Osteocyte (in vitro differentiated cells): ENCODE results near the gene GLTPD2. TPM values are rescaled to one million over a fixed set of nuclear protein-coding genes. Genes with fewer than 3 reads are reported as not detected.
A peak's percentile ranks its signal among the peaks of the same experiment; 100 is the strongest.

ENCODE experiments used
- DNase-seq: peaks from one replicate; pipeline ENCODE4 v3.0.0; 2021; ENCODE audit warnings: mixed read lengths; ENCODE audit not compliant: unreplicated experiment; ENCODE audit errors: extremely low spot score
- H3K27ac Mint-ChIP-seq: one replicate; pipeline ENCODE4 v1.8.0; 2021; ENCODE audit warnings: mild to moderate bottlenecking, mixed read lengths; ENCODE audit not compliant: unreplicated experiment
- H3K27me3 Mint-ChIP-seq: one replicate; pipeline ENCODE4 v1.8.0; 2021; ENCODE audit warnings: mixed read lengths; ENCODE audit not compliant: unreplicated experiment
- H3K36me3 Mint-ChIP-seq: one replicate; pipeline ENCODE4 v1.8.0; 2021; ENCODE audit warnings: mixed read lengths; ENCODE audit not compliant: unreplicated experiment
- H3K4me1 Mint-ChIP-seq: one replicate; pipeline ENCODE4 v1.8.0; 2021; ENCODE audit warnings: mixed read lengths; ENCODE audit not compliant: unreplicated experiment
- H3K4me3 Mint-ChIP-seq: one replicate; pipeline ENCODE4 v1.8.0; 2021; ENCODE audit warnings: mild to moderate bottlenecking, moderate library complexity, mixed read lengths; ENCODE audit not compliant: unreplicated experiment
- H3K9me3 Mint-ChIP-seq: one replicate; pipeline ENCODE4 v1.8.0; 2021; ENCODE audit warnings: mixed read lengths; ENCODE audit not compliant: unreplicated experiment
- CTCF ChIP-seq: fragments of 200-600 bp; sonication (generic); IDR thresholded peaks from 2 replicates; pipeline ENCODE4 v1.5.0; 2021; ENCODE audit warnings: antibody characterized with exemption, mild to moderate bottlenecking, moderate library complexity
- long read RNA-seq: library from polyadenylated mRNA; unstranded; transcript quantifications from one replicate; pipeline ENCODE4 v2.0.0, GENCODE V29; 2021
- total RNA-seq: library from RNA; stranded (reverse); gene quantifications from 2 replicates; pipeline ENCODE4 v1.2.1, GENCODE V29; 2021

GLTPD2 gene
- not detected in 2 replicates for total RNA-seq
- long read RNA-seq = 0 reads

GRCh38 chr17:4788807-4789700 lies at the start of gene GLTPD2:
Gene GLTPD2 (plus strand): TSS chr17:4788964. CDS start chr17:4789012, 48 bp downstream.
- TF ChIP-seq CTCF = no peak
- no peaks in the 10 kb centered on the region for H3K9me3 Mint-ChIP-seq

DNA sequence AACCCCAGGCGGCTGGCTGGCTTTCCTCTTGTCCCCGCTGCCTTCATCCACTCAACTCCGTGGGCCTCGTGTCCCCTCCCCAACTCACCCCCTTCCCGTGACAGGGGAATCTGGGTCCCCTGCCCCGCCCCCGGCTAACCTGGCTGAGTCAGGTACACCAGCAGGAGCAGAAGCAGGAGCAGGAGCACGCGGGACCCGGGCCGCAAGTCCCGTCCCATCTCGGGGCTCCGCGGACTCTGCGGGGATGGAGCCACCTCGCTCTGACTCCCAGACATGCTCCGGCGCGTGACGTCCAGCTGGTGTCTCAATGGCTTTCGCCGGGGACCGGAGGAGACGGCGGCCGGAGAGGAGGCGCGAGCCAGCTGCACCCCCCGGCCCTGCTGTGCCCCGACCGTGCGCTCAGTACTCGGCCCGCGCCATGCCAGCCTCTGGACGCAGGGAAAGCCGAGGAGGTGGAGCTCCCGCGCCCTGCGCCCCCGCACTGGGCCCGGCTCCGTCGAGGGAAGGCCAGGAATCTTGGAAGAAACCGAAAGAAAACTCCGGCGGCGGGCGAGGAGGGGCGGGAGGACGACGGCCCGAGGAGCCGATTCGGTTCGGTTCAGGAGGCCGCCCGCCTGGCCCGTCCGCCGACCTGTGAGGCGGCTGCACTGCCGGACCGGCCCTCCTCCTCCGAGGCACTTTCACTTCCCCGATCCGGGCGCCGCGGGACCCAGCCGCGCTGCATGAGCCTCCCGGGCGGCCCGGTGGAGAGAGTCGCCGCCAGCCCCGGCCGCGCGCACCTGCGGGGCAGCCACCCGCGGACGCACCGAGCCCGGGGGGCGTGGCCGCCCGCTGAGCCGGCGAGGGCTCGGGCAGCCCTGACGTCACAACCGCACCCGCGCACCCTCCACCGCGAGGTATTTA lies 49.4 kb upstream of the GLTPD2 start, which contains the start of the genes CXCL16 and ZMYND15:
TSS of gene CXCL16 (minus strand) at position 807 of the 903 bp plus-strand sequence. CDS start at position 218, 589 bp downstream.
TSS of gene ZMYND15 (plus strand) at position 712 of the 903 bp plus-strand sequence. CDS start 716 bp downstream, outside the sequence.
- H3K27me3 Mint-ChIP-seq = peaks cover 16% of the 10 kb centered on the region
- no peak for TF ChIP-seq CTCF
- H3K36me3 Mint-ChIP-seq = peaks cover 1% of the 10 kb centered on the region
- H3K4me1 Mint-ChIP-seq = peaks cover 15% of the 10 kb centered on the region
- H3K9me3 Mint-ChIP-seq = no peaks in the 10 kb centered on the region
- peak within 1 kb of the TSS; percentile 19 for H3K27ac Mint-ChIP-seq
- H3K4me3 Mint-ChIP-seq = peak within 1 kb of the TSS; percentile 75
- peak; percentile 87 for DNase-seq

More at GRCh38 chr17:4788807-4789700, at the start of gene GLTPD2:
- H3K4me1 Mint-ChIP-seq = peaks cover 17% of the 10 kb centered on the region
- H3K27ac Mint-ChIP-seq = peak within 1 kb of the TSS; percentile 76
- H3K4me3 Mint-ChIP-seq = peak within 1 kb of the TSS; percentile 79
- peaks cover 3% of the 10 kb centered on the region for H3K27me3 Mint-ChIP-seq
- no peak for DNase-seq
- H3K36me3 Mint-ChIP-seq = no peaks in the 10 kb centered on the region

DNA sequence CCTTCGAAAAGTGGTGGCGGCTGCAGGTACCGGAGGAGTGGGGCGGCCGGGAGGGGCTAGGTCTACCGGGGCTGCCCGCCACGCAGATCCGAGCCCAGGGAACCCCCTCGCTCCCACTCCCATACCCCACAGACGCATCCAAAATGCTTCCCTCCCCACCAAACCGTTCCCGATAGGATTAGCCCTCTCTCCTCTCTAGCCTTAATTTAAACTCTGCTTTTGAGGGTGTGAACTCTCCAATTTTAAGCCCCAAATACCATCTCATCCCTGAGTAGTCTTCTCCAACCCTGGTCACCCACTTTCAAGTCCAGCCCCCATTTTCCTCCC lies 48.8 kb upstream of the GLTPD2 start:
- Mint-ChIP-seq H3K27ac (peak overlapping the region; percentile 19), H3K4me1 (peaks cover 16% of the 10 kb centered on the region), H3K36me3 (no peaks in the 10 kb centered on the region), H3K4me3 (peak overlapping the region; percentile 75), H3K27me3 (peaks cover 20% of the 10 kb centered on the region), H3K9me3 (no peaks in the 10 kb centered on the region)
- no peak for DNase-seq
- no peak for TF ChIP-seq CTCF

GRCh38 chr17:4740584-4740983 lies 48.2 kb upstream of the GLTPD2 start:
- peak overlapping the region; percentile 75 for H3K4me3 Mint-ChIP-seq
- TF ChIP-seq CTCF = no peak
- peaks cover 20% of the 10 kb centered on the region for H3K4me1 Mint-ChIP-seq
- H3K36me3 Mint-ChIP-seq = no peaks in the 10 kb centered on the region
- H3K27me3 Mint-ChIP-seq = peaks cover 24% of the 10 kb centered on the region
- no peak for DNase-seq
- peak overlapping the region; percentile 19 for H3K27ac Mint-ChIP-seq
- H3K9me3 Mint-ChIP-seq = no peaks in the 10 kb centered on the region
